Measurements from ENCODE around the gene APH1B. TPM values are rescaled to one million over a fixed set of nuclear protein-coding genes. Genes with fewer than 3 reads are reported as not detected.

The APH1B gene
- total and polyA plus RNA-seq, 2 of the 4 experiments (the other 2 are of a cell fraction), result 7.0 to 7.7 TPM

DNA sequence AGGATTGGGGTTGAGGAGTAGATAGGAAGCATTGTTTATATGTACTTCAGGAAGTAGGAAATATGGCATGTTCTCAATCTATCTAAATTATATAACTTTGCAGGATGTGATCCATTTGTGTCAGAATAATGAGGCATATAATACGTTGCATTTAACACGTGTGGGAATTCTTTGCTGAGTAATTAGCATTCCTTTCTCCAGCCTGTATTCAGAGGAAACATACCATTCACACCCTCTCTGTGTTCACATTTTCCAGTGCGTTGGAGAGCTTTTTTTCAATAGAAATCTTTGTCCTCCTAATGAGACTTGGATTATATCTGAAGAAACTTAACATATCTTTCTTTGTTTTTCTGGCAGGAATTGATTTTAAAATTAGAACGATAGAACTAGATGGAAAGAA, 33.0 kb upstream of the APH1B start:
- Histone ChIP-seq H4K5ac (ENCODE audit: low read depth, low read length) (no peak overlapping the region), H3K4ac (ENCODE audit: low read depth, low read length) (no peak overlapping the region), H3K36me3 (ENCODE audit: control insufficient read depth, insufficient read depth, low read length) (peaks cover 11% of the 10 kb centered on the region), H2BK120ac (ENCODE audit: low read depth, low read length) (no peak overlapping the region), H3K9ac (ENCODE audit: low read depth, low read length) (no peak overlapping the region), H3K27me3 (ENCODE audit: control insufficient read depth, insufficient read depth, low read length) (no peaks in the 10 kb centered on the region), H4K8ac (ENCODE audit: low read depth in 2 of 2, low read length in 2 of 2) (no peak overlapping the region; a peak in 1 of 4 replicates), H2AK9ac (replicated peaks; ENCODE audit: low read depth, low read length, poor library complexity) (no peak overlapping the region), H3K18ac (ENCODE audit: low read depth, low read length) (no peak overlapping the region), H2AK5ac (ENCODE audit: low read depth, low read length) (no peak overlapping the region), H3K27ac (ENCODE audit: insufficient read depth, low read length) (no peak overlapping the region), H3K14ac (replicated peaks; ENCODE audit: low read depth, low read length) (no peak overlapping the region), H3K4me3 (ENCODE audit: insufficient read depth, low read depth, low read length) (no peak overlapping the region), H3K9me1 (ENCODE audit: insufficient read depth, low read length) (peaks cover 10% of the 10 kb centered on the region), H3K4me1 (ENCODE audit: control insufficient read depth, insufficient read depth, low read length) (peaks cover 11% of the 10 kb centered on the region), H2BK5ac (ENCODE audit: low read depth, low read length, poor library complexity, severe bottlenecking) (peak overlapping the region; percentile 30), H4K20me1 (ENCODE audit: insufficient read depth, low read length) (peaks cover 8% of the 10 kb centered on the region; the same call in 1 of the 2 replicates), H3K56ac (ENCODE audit: extremely low read depth, insufficient read depth, low read length) (no peak overlapping the region), H2BK15ac (ENCODE audit: low read depth, low read length) (no peak overlapping the region), H2AFZ (replicated peaks; ENCODE audit: low read length, poor library complexity) (no peak overlapping the region), H3K9me3 (ENCODE audit: control insufficient read depth, insufficient read depth, low read length) (no peaks in the 10 kb centered on the region; the same call in 1 of the 2 replicates), H2BK20ac (ENCODE audit: low read depth, low read length) (no peak overlapping the region), H3K79me1 (ENCODE audit: low read depth in 1 of 2, low read length in 2 of 2) (peaks cover 28 to 63% of the 10 kb centered on the region in 2 experiments), H3K23ac (ENCODE audit: low read depth, low read length) (no peak overlapping the region), H3K4me2 (ENCODE audit: low read depth, low read length) (no peak overlapping the region), H4K91ac (ENCODE audit: insufficient read depth, low read depth, low read length) (no peak overlapping the region)
- ChIA-PET POLR2A (ENCODE audit: unreplicated experiment) (no interaction called here), CTCF (interaction anchor here (0.8 kb wide), 1 partner anchor 91 kb away, joined by 4 read pairs; no protein-coding TSS in a partner anchor)
- ATAC-seq (ENCODE audit: low read depth), result no peak
- dilution Hi-C loops (cut with HindIII; ENCODE audit: low sequenced_read_pairs, unreplicated experiment) (no loop called here), in situ Hi-C loops (cut with MboI; ENCODE audit: low sequenced_read_pairs) (no loop called here), intact Hi-C loops (cut with micrococcal nuclease) (no loop called here)
- DNase-seq, result no peak
- BruUV-seq (replicated peaks), result no TSS peak
- WGBS, 2 experiments (ENCODE audit: extremely low coverage in 2 of 2, insufficient read length in 1 of 2), result no CpG with 5 or more reads among the region's 4 CpGs
- no peak for TF ChIP-seq POLR2A (IDR thresholded peaks at IDR 0.05; ENCODE audit: low read depth, low read length)
- no peak for TF ChIP-seq MXI1 (IDR thresholded peaks at IDR 0.05; ENCODE audit: borderline replicate concordance, low read depth, low read length)
- TF ChIP-seq CHD1 (IDR thresholded peaks at IDR 0.05; ENCODE audit: low read depth, low read length), result no peak
- no peak for TF ChIP-seq RFX5 (IDR thresholded peaks at IDR 0.05; ENCODE audit: low read depth, low read length)
- TF ChIP-seq NFE2L2 (IDR thresholded peaks at IDR 0.05; ENCODE audit: low read depth, low read length), result no peak
- TF ChIP-seq MAZ (IDR thresholded peaks at IDR 0.05; ENCODE audit: borderline replicate concordance, low read depth, low read length), result no peak
- no peak for TF ChIP-seq RCOR1 (IDR thresholded peaks at IDR 0.05; ENCODE audit: insufficient replicate concordance, low read length)
- no peak for TF ChIP-seq CTCF (conservative IDR thresholded peaks at IDR 0.05; ENCODE audit: low read depth, low read length)
- TF ChIP-seq ELK1 (IDR thresholded peaks at IDR 0.05; ENCODE audit: borderline replicate concordance, low read depth, low read length), result no peak
- no peak for TF ChIP-seq CEBPB (IDR thresholded peaks at IDR 0.05; ENCODE audit: low read depth, low read length)

Measured in IMR-90 (cell line).